ENCODE data around the gene ANO8. TPM values are rescaled to one million over a fixed set of nuclear protein-coding genes. Genes with fewer than 3 reads are reported as not detected.

Gene ANO8
- total and polyA plus RNA-seq, 10 donors: 1.1 to 12.0 (median 7.2) TPM

DNA sequence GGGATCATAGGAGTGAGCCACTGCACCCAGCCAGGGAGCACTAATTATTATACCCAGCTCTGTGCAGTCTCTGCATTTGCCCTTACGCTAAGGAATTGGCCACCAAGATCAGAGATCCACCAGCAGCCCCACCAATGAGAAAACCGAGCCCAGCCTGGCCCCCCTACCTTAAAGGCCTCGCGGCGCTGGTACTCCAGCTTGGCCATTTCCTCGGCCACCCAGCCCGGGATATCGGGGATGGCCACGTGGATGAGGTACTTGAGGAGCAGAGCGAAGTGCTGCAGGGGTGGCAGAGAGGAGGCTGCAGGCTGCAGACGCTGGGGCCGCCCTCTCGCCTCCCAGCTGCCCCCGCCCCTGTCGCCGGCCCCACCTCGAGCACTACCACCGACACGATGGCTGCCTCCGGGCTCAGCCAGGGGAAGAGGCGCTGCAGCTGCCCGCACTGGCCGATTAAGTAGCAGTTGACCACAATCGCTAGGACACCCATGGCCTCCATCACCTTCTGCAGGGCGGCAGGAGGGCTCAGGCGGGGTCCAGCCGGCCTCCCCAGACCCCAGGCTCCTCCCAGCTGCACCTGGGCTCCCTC lies 7.5 kb downstream of the ANO8 start:
- Histone ChIP-seq H3K4me3 (no peak overlapping the region), H3K27me3 (replicated peaks in 1 of 7) (peaks cover 0 to 35% (median 21%) of the 10 kb centered on the region in 7 donors), H3K9me3 (no peaks in the 10 kb centered on the region), H3K27ac (no peak overlapping the region), H3K36me3 (peaks cover 0 to 22% (median 4%) of the 10 kb centered on the region in 6 donors), H3K4me1 (peaks cover 8 to 49% (median 29%) of the 10 kb centered on the region in 6 donors)
- DNase-seq: no peak
- intact Hi-C loops (cut with DNase I; ENCODE audit: low total_unique reads): no loop called here
- TF ChIP-seq, protein P1, sequence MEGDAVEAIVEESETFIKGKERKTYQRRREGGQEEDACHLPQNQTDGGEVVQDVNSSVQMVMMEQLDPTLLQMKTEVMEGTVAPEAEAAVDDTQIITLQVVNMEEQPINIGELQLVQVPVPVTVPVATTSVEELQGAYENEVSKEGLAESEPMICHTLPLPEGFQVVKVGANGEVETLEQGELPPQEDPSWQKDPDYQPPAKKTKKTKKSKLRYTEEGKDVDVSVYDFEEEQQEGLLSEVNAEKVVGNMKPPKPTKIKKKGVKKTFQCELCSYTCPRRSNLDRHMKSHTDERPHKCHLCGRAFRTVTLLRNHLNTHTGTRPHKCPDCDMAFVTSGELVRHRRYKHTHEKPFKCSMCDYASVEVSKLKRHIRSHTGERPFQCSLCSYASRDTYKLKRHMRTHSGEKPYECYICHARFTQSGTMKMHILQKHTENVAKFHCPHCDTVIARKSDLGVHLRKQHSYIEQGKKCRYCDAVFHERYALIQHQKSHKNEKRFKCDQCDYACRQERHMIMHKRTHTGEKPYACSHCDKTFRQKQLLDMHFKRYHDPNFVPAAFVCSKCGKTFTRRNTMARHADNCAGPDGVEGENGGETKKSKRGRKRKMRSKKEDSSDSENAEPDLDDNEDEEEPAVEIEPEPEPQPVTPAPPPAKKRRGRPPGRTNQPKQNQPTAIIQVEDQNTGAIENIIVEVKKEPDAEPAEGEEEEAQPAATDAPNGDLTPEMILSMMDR (IDR thresholded peaks at IDR 0.05 in 8 of 11, conservative IDR thresholded peaks at IDR 0.05 in 3 of 11): no peak
- TF ChIP-seq POLR2A (IDR thresholded peaks at IDR 0.05) (no peak), POLR2AphosphoS5 (IDR thresholded peaks at IDR 0.05) (peak in 1 of 3 donors; percentile 11)
- WGBS, 5 donors: 88 to 96% (median 92%) methylated on average over 14 to 27 of the region's 27 CpGs

DNA sequence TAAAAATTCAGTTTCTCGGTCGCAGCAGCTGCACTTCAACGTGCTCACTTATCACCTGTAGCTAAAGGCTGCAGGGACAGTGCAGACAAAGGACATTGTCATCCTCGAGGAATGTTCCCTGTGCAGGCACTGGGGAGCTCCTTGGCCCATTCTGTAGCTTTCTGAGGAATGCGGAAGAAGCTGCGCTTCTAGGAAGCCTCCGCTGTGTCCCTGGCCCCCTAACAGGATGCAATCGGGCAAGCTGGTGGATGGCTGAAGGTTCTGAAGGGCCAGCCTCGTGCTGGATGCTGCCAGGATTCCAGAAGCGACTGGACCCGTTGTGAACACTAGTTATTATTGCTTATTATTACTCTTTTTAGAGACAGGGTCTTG lies 8.1 kb downstream of the ANO8 start:
- H3K36me3 ChIP-seq: peaks cover 0 to 28% (median 6%) of the 10 kb centered on the region in 6 donors
- TF ChIP-seq, protein P1 (IDR thresholded peaks at IDR 0.05 in 8 of 11, conservative IDR thresholded peaks at IDR 0.05 in 3 of 11): no peak
- TF ChIP-seq POLR2A (IDR thresholded peaks at IDR 0.05): no peak
- TF ChIP-seq POLR2AphosphoS5 (IDR thresholded peaks at IDR 0.05): no peak
- no peak overlapping the region for H3K27ac ChIP-seq
- WGBS, 5 donors: 79 to 90% (median 88%) methylated on average over 11 of the region's 11 CpGs
- peaks cover 8 to 49% (median 29%) of the 10 kb centered on the region in 6 donors for H3K4me1 ChIP-seq
- H3K4me3 ChIP-seq: no peak overlapping the region
- DNase-seq: no peak
- H3K27me3 ChIP-seq (replicated peaks in 1 of 7): peaks cover 0 to 35% (median 21%) of the 10 kb centered on the region in 7 donors
- intact Hi-C loops (cut with DNase I; ENCODE audit: low total_unique reads): no loop called here
- H3K9me3 ChIP-seq: no peaks in the 10 kb centered on the region

DNA sequence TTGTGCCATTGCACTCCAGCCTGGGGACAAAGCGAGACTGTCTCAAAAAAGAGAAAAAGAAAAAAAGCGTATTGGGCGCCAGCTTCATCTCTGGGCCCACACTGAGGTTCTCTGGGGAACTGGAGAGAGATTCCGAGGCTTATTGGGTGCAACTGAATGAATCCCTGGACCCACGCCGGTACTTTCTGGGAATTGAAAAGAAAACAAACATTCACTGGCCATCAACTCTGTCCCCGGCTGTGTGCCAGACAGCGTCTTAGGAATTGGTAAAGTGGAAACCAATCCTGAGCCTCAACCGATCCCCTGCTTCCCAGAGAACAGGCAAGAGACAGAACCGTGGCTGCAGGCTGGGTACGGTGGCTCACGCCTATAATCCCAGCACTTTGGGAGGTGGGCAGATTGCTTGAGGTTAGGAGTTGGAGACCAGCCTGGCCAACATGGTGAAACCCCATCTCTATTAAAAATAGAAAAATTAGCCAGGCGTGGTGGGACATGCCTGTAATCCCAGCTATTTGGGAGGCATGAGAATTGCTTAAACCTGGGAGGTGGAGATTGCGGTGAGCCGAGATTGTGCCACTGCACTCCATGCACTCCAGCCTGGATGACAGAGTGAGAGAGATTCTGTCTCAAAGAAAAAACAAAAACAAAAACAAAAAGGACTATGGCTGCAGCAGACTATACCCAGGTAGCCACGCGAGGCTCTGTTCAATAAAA lies 8.6 kb downstream of the ANO8 start:
- Histone ChIP-seq H3K27ac (no peak overlapping the region), H3K4me1 (peaks cover 8 to 49% (median 29%) of the 10 kb centered on the region in 6 donors), H3K4me3 (no peak overlapping the region), H3K36me3 (peaks cover 0 to 33% (median 12%) of the 10 kb centered on the region in 6 donors), H3K9me3 (no peaks in the 10 kb centered on the region), H3K27me3 (replicated peaks in 1 of 7) (peaks cover 0 to 30% (median 21%) of the 10 kb centered on the region in 7 donors)
- intact Hi-C loops (cut with DNase I; ENCODE audit: low total_unique reads): no loop called here
- WGBS, 5 donors: 86 to 97% (median 91%) methylated on average over 17 of the region's 17 CpGs
- DNase-seq: no peak
- TF ChIP-seq POLR2A (IDR thresholded peaks at IDR 0.05) (no peak), POLR2AphosphoS5 (IDR thresholded peaks at IDR 0.05) (no peak)

DNA sequence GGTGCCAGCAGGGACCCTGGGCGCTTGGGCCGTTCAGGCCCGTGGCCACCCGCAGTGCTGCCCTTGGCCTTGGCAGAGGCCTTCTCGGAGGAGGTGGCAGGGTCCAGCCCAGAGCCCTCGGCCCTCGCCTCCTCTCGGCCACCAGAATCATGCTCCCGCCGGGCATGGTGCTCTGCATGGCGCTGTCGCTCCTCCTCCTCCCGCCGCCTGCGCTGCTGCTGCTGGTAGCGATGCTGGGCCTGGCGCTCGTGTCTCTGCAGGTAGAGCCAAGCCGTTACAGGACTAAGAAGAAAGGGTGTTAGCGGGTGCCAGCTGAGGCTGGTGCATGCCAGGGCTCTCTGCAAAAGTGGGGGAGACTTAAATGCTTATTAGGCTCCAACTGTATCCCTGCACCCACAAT lies 9.5 kb downstream of the ANO8 start:
- no peak for DNase-seq
- peaks cover 0 to 21% (median 15%) of the 10 kb centered on the region in 7 donors for H3K27me3 ChIP-seq (replicated peaks in 1 of 7)
- H3K4me1 ChIP-seq: peaks cover 8 to 47% (median 29%) of the 10 kb centered on the region in 6 donors
- peaks cover 0 to 38% (median 21%) of the 10 kb centered on the region in 6 donors for H3K36me3 ChIP-seq
- H3K9me3 ChIP-seq: no peaks in the 10 kb centered on the region
- intact Hi-C loops (cut with DNase I; ENCODE audit: low total_unique reads): no loop called here
- WGBS, 5 donors: 92 to 97% (median 95%) methylated on average over 13 to 20 of the region's 20 CpGs
- no peak overlapping the region for H3K4me3 ChIP-seq
- TF ChIP-seq POLR2AphosphoS5 (IDR thresholded peaks at IDR 0.05): peak in 1 of 3 donors; percentile 38
- TF ChIP-seq, protein P1 (IDR thresholded peaks at IDR 0.05 in 8 of 11, conservative IDR thresholded peaks at IDR 0.05 in 3 of 11): no peak
- no peak overlapping the region for H3K27ac ChIP-seq
